AG04449 (cell line): Measurements from ENCODE around the gene METTL16.
"Not testable (repeated sequence)": the region's sequence is repeated elsewhere in the genome, so short reads cannot be mapped to it uniquely, and the experiment has no call there.

ENCODE experiments used
- CTCF ChIA-PET: fragments of 350-600 bp; formaldehyde crosslinking; extraction: SDS; loops from one replicate; lab custom pipeline; 2021; ENCODE audit warnings: antibody characterized with exemption; lab: Yijun Ruan, JAX
- POLR2A ChIA-PET: fragments of 400-600, 350-600 bp; formaldehyde crosslinking; extraction: SDS; loops from one replicate; lab custom pipeline; 2020; ENCODE audit warnings: antibody characterized with exemption, inconsistent platforms; lab: Yijun Ruan, JAX
- DNase-seq: peaks from one replicate; pipeline ENCODE4 v3.0.0-alpha.2; 2010; ENCODE audit warnings: low read depth, low spot score
- H3K4me3 ChIP-seq: 2 replicates; pipeline ENCODE4 v1.5.1; 2011; ENCODE audit warnings: low read depth, mild to moderate bottlenecking, control low read depth, low read length
- CTCF ChIP-seq: IDR thresholded peaks from one replicate; pipeline ENCODE4 v1.5.1; 2011; ENCODE audit warnings: mild to moderate bottlenecking, moderate library complexity, low read length, control low read depth, inconsistent platforms; ENCODE audit not compliant: insufficient read depth; ENCODE audit errors: missing control alignments

Gene METTL16

GRCh38 chr17:2502871-2503580, 8.7 kb downstream of the METTL16 start:
- no peak for TF ChIP-seq CTCF
- no peak overlapping the region for H3K4me3 ChIP-seq
- ChIA-PET CTCF (no interaction called here), POLR2A (no interaction called here)
- no peak for DNase-seq

GRCh38 chr17:2500446-2500845, 11.2 kb downstream of the METTL16 start:
- ChIA-PET CTCF (interaction anchor here (1.5 kb wide), 1 partner anchor 15 kb away, joined by 5 read pairs; no protein-coding TSS in a partner anchor), POLR2A (no interaction called here)
- no peak overlapping the region for H3K4me3 ChIP-seq
- no peak for DNase-seq
- TF ChIP-seq CTCF = no peak

- DNase-seq, POLR2A ChIA-PET, H3K4me3 ChIP-seq, CTCF ChIA-PET: not testable (repeated sequence)
These were observed 22.4 kb downstream of the METTL16 start for GRCh38 chr17:2489286-2489685.

- CTCF ChIA-PET = no interaction called here
- POLR2A ChIA-PET = no interaction called here
- DNase-seq = no peak
- no peak overlapping the region for H3K4me3 ChIP-seq
- TF ChIP-seq CTCF = no peak
These were observed 24.4 kb downstream of the METTL16 start for GRCh38 chr17:2487306-2487705.

- DNase-seq, POLR2A ChIA-PET, H3K4me3 ChIP-seq: not testable (repeated sequence)
- CTCF ChIA-PET = interaction anchor here (1.5 kb wide), 1 partner anchor 13 kb away, joined by 5 read pairs; no protein-coding TSS in a partner anchor
These were observed 25.0 kb downstream of the METTL16 start for GRCh38 chr17:2486709-2487108.

- ChIA-PET CTCF (interaction anchor here (1.5 kb wide), 1 partner anchor 14 kb away, joined by 5 read pairs; no protein-coding TSS in a partner anchor), POLR2A (no interaction called here)
- DNase-seq = no peak
- H3K4me3 ChIP-seq = no peak overlapping the region
- no peak for TF ChIP-seq CTCF
These were observed 25.7 kb downstream of the METTL16 start for GRCh38 chr17:2485970-2486369.

- POLR2A ChIA-PET = no interaction called here
- no peak overlapping the region for H3K4me3 ChIP-seq
- no peak for DNase-seq
- TF ChIP-seq CTCF = no peak
- CTCF ChIA-PET = interaction anchor here (1.2 to 1.5 kb wide), 2 partner anchors 14 to 103 kb away, joined by 4 to 5 read pairs; no protein-coding TSS in a partner anchor
These were observed 26.1 kb downstream of the METTL16 start for GRCh38 chr17:2485543-2485942.
